HL-60 (cell line): ENCODE measurements around the gene MMGT1.

Experiments
- DNase-seq, 2 experiments: peaks; one replicate each; pipeline ENCODE4 v3.0.0-alpha.2; 2010 to 2020; ENCODE audit warnings: low read depth in 1 of 2, low spot score in 1 of 2
- H3K27ac ChIP-seq: fragments of 250-450 bp; sonication (Bioruptor Pico); replicated peaks from 2 replicates; pipeline ENCODE4 v1.5.1; 2020; ENCODE audit warnings: mild to moderate bottlenecking, moderate library complexity
- H3K27me3 ChIP-seq: fragments of 250-450 bp; sonication (Bioruptor Pico); 2 replicates; pipeline ENCODE4 v1.5.1; 2021; ENCODE audit warnings: mild to moderate bottlenecking, moderate library complexity; ENCODE audit not compliant: insufficient read depth, poor library complexity, severe bottlenecking
- H3K4me3 ChIP-seq: replicated peaks from 2 replicates; pipeline ENCODE4 v1.5.1; 2011; ENCODE audit warnings: mild to moderate bottlenecking, control low read depth, low read length; ENCODE audit not compliant: insufficient read depth
- GABPA ChIP-seq: IDR thresholded peaks from 2 replicates; pipeline ENCODE4 v1.6.1; 2012; ENCODE audit warnings: low read depth
- POLR2AphosphoS5 ChIP-seq: IDR thresholded peaks from 2 replicates; pipeline ENCODE4 v1.6.1; 2012; ENCODE audit warnings: low read depth
- REST ChIP-seq: IDR thresholded peaks from 2 replicates; pipeline ENCODE4 v1.6.1; 2012; ENCODE audit warnings: low read depth; ENCODE audit not compliant: insufficient replicate concordance
- SPI1 ChIP-seq: IDR thresholded peaks from 2 replicates; pipeline ENCODE4 v1.6.1; 2012; ENCODE audit warnings: low read depth, mild to moderate bottlenecking, borderline replicate concordance
- TF ChIP-seq, protein P1 (sequence below): IDR thresholded peaks from one replicate; pipeline ENCODE4 v1.5.1; 2011; ENCODE audit warnings: low read length, control low read depth, inconsistent platforms; ENCODE audit not compliant: insufficient read depth

Gene MMGT1

DNA sequence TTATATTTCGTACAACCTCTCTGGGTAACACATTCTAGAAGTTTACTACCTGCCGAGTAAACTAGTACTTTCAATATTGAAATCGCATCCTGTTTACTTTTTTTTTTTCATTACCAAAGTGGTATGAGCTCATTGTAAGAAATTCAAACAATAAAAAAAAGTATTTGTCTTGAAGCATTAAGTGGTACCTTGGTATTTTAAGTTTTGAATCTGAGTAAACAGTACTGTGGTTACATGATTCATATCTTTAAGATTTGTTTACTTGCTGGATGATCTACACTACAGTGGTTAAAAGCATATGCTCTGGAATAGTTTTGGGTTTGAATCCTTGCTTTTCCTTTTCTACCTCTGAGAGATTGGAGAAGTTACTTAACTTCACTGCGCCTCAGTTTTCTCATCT, 3.8 kb upstream of the MMGT1 start:
- no peak overlapping the region for H3K27ac ChIP-seq
- TF ChIP-seq SPI1 (no peak), POLR2AphosphoS5 (no peak), REST (no peak), GABPA (no peak)
- TF ChIP-seq, protein P1, sequence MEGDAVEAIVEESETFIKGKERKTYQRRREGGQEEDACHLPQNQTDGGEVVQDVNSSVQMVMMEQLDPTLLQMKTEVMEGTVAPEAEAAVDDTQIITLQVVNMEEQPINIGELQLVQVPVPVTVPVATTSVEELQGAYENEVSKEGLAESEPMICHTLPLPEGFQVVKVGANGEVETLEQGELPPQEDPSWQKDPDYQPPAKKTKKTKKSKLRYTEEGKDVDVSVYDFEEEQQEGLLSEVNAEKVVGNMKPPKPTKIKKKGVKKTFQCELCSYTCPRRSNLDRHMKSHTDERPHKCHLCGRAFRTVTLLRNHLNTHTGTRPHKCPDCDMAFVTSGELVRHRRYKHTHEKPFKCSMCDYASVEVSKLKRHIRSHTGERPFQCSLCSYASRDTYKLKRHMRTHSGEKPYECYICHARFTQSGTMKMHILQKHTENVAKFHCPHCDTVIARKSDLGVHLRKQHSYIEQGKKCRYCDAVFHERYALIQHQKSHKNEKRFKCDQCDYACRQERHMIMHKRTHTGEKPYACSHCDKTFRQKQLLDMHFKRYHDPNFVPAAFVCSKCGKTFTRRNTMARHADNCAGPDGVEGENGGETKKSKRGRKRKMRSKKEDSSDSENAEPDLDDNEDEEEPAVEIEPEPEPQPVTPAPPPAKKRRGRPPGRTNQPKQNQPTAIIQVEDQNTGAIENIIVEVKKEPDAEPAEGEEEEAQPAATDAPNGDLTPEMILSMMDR, result no peak

GRCh38 chrX:135975421-135975820, 1.6 kb upstream of the MMGT1 start:
- Histone ChIP-seq H3K27ac (no peak overlapping the region), H3K27me3 (no peaks in the 10 kb centered on the region), H3K4me3 (no peak overlapping the region)
- no peak for DNase-seq
- TF ChIP-seq, protein P1, result no peak
- TF ChIP-seq POLR2AphosphoS5, result no peak
- TF ChIP-seq GABPA, result no peak
- no peak for TF ChIP-seq REST
- TF ChIP-seq SPI1, result no peak

More for the DNA sequence above, 3.8 kb upstream of the MMGT1 start:
- no peak for DNase-seq
- Histone ChIP-seq H3K4me3 (no peak overlapping the region), H3K27me3 (no peaks in the 10 kb centered on the region)

- no peak overlapping the region; the same call in 1 of the 2 replicates for H3K27ac ChIP-seq
- TF ChIP-seq SPI1 (no peak), POLR2AphosphoS5 (no peak), REST (no peak), GABPA (no peak)
- TF ChIP-seq, protein P1, result no peak
- peak overlapping the region; percentile 26; the same call in 1 of the 2 replicates for H3K4me3 ChIP-seq
- H3K27me3 ChIP-seq, result no peaks in the 10 kb centered on the region
- DNase-seq, result peak in 1 of 2 experiments; percentile 21
Observed at GRCh38 chrX:135974279-135974856, 580 bp upstream of the MMGT1 start.
